Thoracic aorta (tissue), 2 donors: Measurements from ENCODE around the gene CAMK1G. TPM values are rescaled to one million over a fixed set of nuclear protein-coding genes. Genes with fewer than 3 reads are reported as not detected.

ENCODE experiments used
- ATAC-seq: fragments of 150-250 bp; one replicate; pipeline ENCODE4 v1.8.0; 2017; ENCODE audit warnings: low read depth; ENCODE audit not compliant: insufficient number of reproducible peaks, low FRiP score
- DNase-seq: peaks from one replicate; pipeline ENCODE4 v3.0.0-alpha.2; 2020; ENCODE audit warnings: low spot score
- H3K27ac ChIP-seq, 2 donors: fragments of 200-600 bp; sonication (generic); 1 replicate in 1 of 2; 2 replicates in 1 of 2; pipeline ENCODE4 v1.5.1; 2016; ENCODE audit warnings: mild to moderate bottlenecking in 2 of 2, moderate library complexity in 2 of 2
- H3K27me3 ChIP-seq: fragments of 200-600 bp; sonication (generic); replicated peaks from 2 replicates; pipeline ENCODE4 v1.6.0; 2016; ENCODE audit warnings: mild to moderate bottlenecking; ENCODE audit not compliant: insufficient read depth
- H3K36me3 ChIP-seq: fragments of 200-600 bp; sonication (generic); one replicate; pipeline ENCODE4 v1.5.1; 2016
- H3K4me1 ChIP-seq, 2 donors: fragments of 200-600 bp; sonication (generic); 1 replicate in 1 of 2; 2 replicates in 1 of 2; pipeline versions ENCODE4 v1.5.1 to v1.6.0; 2016; ENCODE audit warnings: low read depth in 2 of 2, mild to moderate bottlenecking in 1 of 2; ENCODE audit not compliant: control insufficient read depth in 1 of 2
- H3K4me3 ChIP-seq: fragments of 200-600 bp; sonication (generic); 2 replicates; pipeline ENCODE4 v1.5.1; 2016; ENCODE audit warnings: mild to moderate bottlenecking
- H3K9me3 ChIP-seq: fragments of 200-600 bp; sonication (generic); 2 replicates; pipeline ENCODE4 v1.5.1; 2016
- CTCF ChIP-seq: fragments of 200-600 bp; sonication (generic); IDR thresholded peaks from one replicate; pipeline ENCODE4 v1.5.1; 2019; ENCODE audit warnings: antibody characterized with exemption
- total RNA-seq, 2 donors: library from RNA; depleted of rRNA; stranded (reverse); fragments of >200 nt; gene quantifications; one replicate each; pipeline versions ENCODE4 v1.1.0 to v1.2.3, GENCODE V29; 2016

The CAMK1G gene
- total RNA-seq, 2 donors from 2014 or later, result not detected

- Histone ChIP-seq H3K4me3 (no peak overlapping the region), H3K27ac (no peak overlapping the region), H3K36me3 (no peaks in the 10 kb centered on the region), H3K27me3 (no peaks in the 10 kb centered on the region), H3K4me1 (no peaks in the 10 kb centered on the region), H3K9me3 (no peaks in the 10 kb centered on the region)
- no peak for ATAC-seq
- no peak for TF ChIP-seq CTCF
- DNase-seq, result no peak
Measured at GRCh38 chr1:209556162-209556690, 27.3 kb upstream of the CAMK1G start.

- H3K27me3 ChIP-seq, result no peaks in the 10 kb centered on the region
- no peak for TF ChIP-seq CTCF
- no peak overlapping the region for H3K4me3 ChIP-seq
- DNase-seq (no peak), ATAC-seq (no peak)
- no peak overlapping the region for H3K27ac ChIP-seq
- no peaks in the 10 kb centered on the region for H3K36me3 ChIP-seq
- H3K4me1 ChIP-seq, result no peaks in the 10 kb centered on the region
- H3K9me3 ChIP-seq, result no peaks in the 10 kb centered on the region
Measured at GRCh38 chr1:209557221-209557620, 26.3 kb upstream of the CAMK1G start.

GRCh38 chr1:209560529-209560928 is 23.0 kb upstream of the CAMK1G start:
- H3K36me3 ChIP-seq, result no peaks in the 10 kb centered on the region
- H3K4me1 ChIP-seq, result no peaks in the 10 kb centered on the region
- no peaks in the 10 kb centered on the region for H3K27me3 ChIP-seq
- ATAC-seq (no peak), DNase-seq (no peak)
- no peak overlapping the region for H3K4me3 ChIP-seq
- no peak overlapping the region for H3K27ac ChIP-seq
- H3K9me3 ChIP-seq, result no peaks in the 10 kb centered on the region
- TF ChIP-seq CTCF, result no peak

- H3K27me3 ChIP-seq, result no peaks in the 10 kb centered on the region
- H3K4me3 ChIP-seq, result no peak overlapping the region
- no peaks in the 10 kb centered on the region for H3K4me1 ChIP-seq
- ATAC-seq, result no peak
- no peak for TF ChIP-seq CTCF
- H3K9me3 ChIP-seq, result no peaks in the 10 kb centered on the region
- no peak overlapping the region for H3K27ac ChIP-seq
- DNase-seq, result no peak
- no peaks in the 10 kb centered on the region for H3K36me3 ChIP-seq
Measured at GRCh38 chr1:209560952-209561351, 22.6 kb upstream of the CAMK1G start.

GRCh38 chr1:209561532-209561931 is 22.0 kb upstream of the CAMK1G start:
- TF ChIP-seq CTCF, result no peak
- DNase-seq (no peak), ATAC-seq (no peak)
- H3K27ac ChIP-seq, result no peak overlapping the region
- H3K27me3 ChIP-seq, result no peaks in the 10 kb centered on the region
- H3K9me3 ChIP-seq, result no peaks in the 10 kb centered on the region
- H3K4me1 ChIP-seq, result no peaks in the 10 kb centered on the region
- H3K4me3 ChIP-seq, result no peak overlapping the region
- no peaks in the 10 kb centered on the region for H3K36me3 ChIP-seq
